Caco-2 (cell line): Measurements from ENCODE around the gene PGGHG. TPM values are rescaled to one million over a fixed set of nuclear protein-coding genes. Genes with fewer than 3 reads are reported as not detected.

Experiments
- BruUV-seq: library from RNA; stranded (reverse); fragments of 400-500 nt; replicated peaks from 2 replicates; lab custom pipeline; 2021; lab: Mats Ljungman, UMichigan
- CTCF ChIA-PET: fragments of 300-600 bp; sonication (Branson Sonifier 250); formaldehyde crosslinking; loops from one replicate; lab custom pipeline; 2022; ENCODE audit warnings: antibody characterized with exemption; lab: Charles Lee
- POLR2A ChIA-PET: fragments of 300-600 bp; sonication (Branson Sonifier 250); formaldehyde crosslinking; loops from one replicate; lab custom pipeline; 2022; ENCODE audit warnings: antibody characterized with exemption; lab: Charles Lee
- DNase-seq, 2 experiments: peaks; one replicate each; pipeline versions ENCODE4 v3.0.0 to v3.0.0-alpha.2; 2020 to 2022
- H3K27me3 ChIP-seq: replicated peaks from 2 replicates; pipeline ENCODE4 v1.6.0; 2011; ENCODE audit warnings: low read length; ENCODE audit not compliant: control insufficient read depth, insufficient read depth
- H3K36me3 ChIP-seq: 2 replicates; pipeline ENCODE4 v1.5.1; 2011; ENCODE audit warnings: low read length; ENCODE audit not compliant: control insufficient read depth, insufficient read depth
- H3K4me1 ChIP-seq: fragments of 250-450 bp; sonication (Bioruptor Pico); 2 replicates; pipeline ENCODE4 v1.5.1; 2020; ENCODE audit warnings: mild to moderate bottlenecking
- H3K4me3 ChIP-seq: 2 replicates; pipeline ENCODE4 v1.5.1; 2011; ENCODE audit warnings: low read depth, mild to moderate bottlenecking, control low read depth, low read length
- H3K9me3 ChIP-seq: fragments of 250-450 bp; sonication (Bioruptor Pico); 2 replicates; pipeline ENCODE4 v1.5.1; 2020; ENCODE audit warnings: mild to moderate bottlenecking, moderate library complexity
- H3K27ac Mint-ChIP-seq: one replicate; pipeline ENCODE4 v1.8.0; 2022; ENCODE audit warnings: mixed read lengths; ENCODE audit not compliant: unreplicated experiment
- H3K27me3 Mint-ChIP-seq: one replicate; pipeline ENCODE4 v1.8.0; 2022; ENCODE audit warnings: mixed read lengths; ENCODE audit not compliant: insufficient read depth, unreplicated experiment
- H3K36me3 Mint-ChIP-seq: one replicate; pipeline ENCODE4 v1.8.0; 2022; ENCODE audit warnings: mild to moderate bottlenecking, mixed read lengths; ENCODE audit not compliant: insufficient read depth, unreplicated experiment
- H3K4me1 Mint-ChIP-seq: one replicate; pipeline ENCODE4 v1.8.0; 2022; ENCODE audit warnings: low read depth, mixed read lengths; ENCODE audit not compliant: unreplicated experiment
- H3K4me3 Mint-ChIP-seq: one replicate; pipeline ENCODE4 v1.8.0; 2022; ENCODE audit warnings: mild to moderate bottlenecking, moderate library complexity, mixed read lengths; ENCODE audit not compliant: unreplicated experiment
- H3K9me3 Mint-ChIP-seq: one replicate; pipeline ENCODE4 v1.8.0; 2022; ENCODE audit warnings: mixed read lengths; ENCODE audit not compliant: unreplicated experiment
- CTCF ChIP-seq, 2 experiments: fragments of 200-600 bp in 1 of 2; IDR thresholded peaks; 1 replicate in 1 of 2; 2 replicates in 1 of 2; pipeline versions ENCODE4 v1.5.1 to v1.8.0; 2011 to 2022; ENCODE audit warnings: antibody characterized with exemption in 1 of 2, control low read depth in 1 of 2, inconsistent platforms in 1 of 2, low read depth in 1 of 2, low read length in 1 of 2, mild to moderate bottlenecking in 1 of 2, moderate library complexity in 1 of 2; ENCODE audit not compliant: insufficient read depth in 1 of 2, severe bottlenecking in 1 of 2, unreplicated experiment in 1 of 2
- intact Hi-C: fragments of 100-400 bp; cut with micrococcal nuclease; formaldehyde crosslinking; loops from one replicate; pipeline ENCODE4 v1.10.0; 2022; ENCODE audit not compliant: unreplicated experiment
- total RNA-seq: library from RNA; stranded (reverse); gene quantifications from 2 replicates; pipeline ENCODE4 v1.2.3, GENCODE V29; 2022

PGGHG gene
- total RNA-seq, 1 experiment from 2014 or later = 59.6 TPM

- BruUV-seq = no TSS peak
- DNase-seq = no peak
- Histone ChIP-seq H3K4me1 (no peaks in the 10 kb centered on the region), H3K36me3 (peaks cover 3% of the 10 kb centered on the region), H3K9me3 (no peaks in the 10 kb centered on the region), H3K27me3 (no peaks in the 10 kb centered on the region), H3K4me3 (no peak overlapping the region)
- H3K36me3 Mint-ChIP-seq = peaks cover 47% of the 10 kb centered on the region
- no peak overlapping the region for H3K4me3 Mint-ChIP-seq
- peaks cover 14% of the 10 kb centered on the region for H3K9me3 Mint-ChIP-seq
- CTCF ChIA-PET = no interaction called here
- H3K27me3 Mint-ChIP-seq = no peaks in the 10 kb centered on the region
- no peak for TF ChIP-seq CTCF (IDR thresholded peaks at IDR 0.05; ENCODE audit: insufficient read depth in 1 of 2, low read depth in 1 of 2, low read length in 1 of 2, severe bottlenecking in 1 of 2, unreplicated experiment in 1 of 2)
- H3K4me1 Mint-ChIP-seq = no peaks in the 10 kb centered on the region
- POLR2A ChIA-PET = no interaction called here
- no peak overlapping the region for H3K27ac Mint-ChIP-seq
- intact Hi-C loops = no loop called here
These were observed 33.1 kb upstream of the PGGHG start for GRCh38 chr11:255816-256215.

GRCh38 chr11:256952-257737 is 31.8 kb upstream of the PGGHG start:
- no peak overlapping the region for H3K4me3 Mint-ChIP-seq

More at GRCh38 chr11:256952-257737, 31.8 kb upstream of the PGGHG start:
- Histone ChIP-seq H3K36me3 (no peaks in the 10 kb centered on the region; the same call in 1 of the 2 replicates), H3K4me1 (no peaks in the 10 kb centered on the region), H3K27me3 (no peaks in the 10 kb centered on the region), H3K4me3 (no peak overlapping the region), H3K9me3 (no peaks in the 10 kb centered on the region)
- intact Hi-C loops = no loop called here
- no TSS peak for BruUV-seq
- DNase-seq = no peak
- H3K27ac Mint-ChIP-seq = no peak overlapping the region
- POLR2A ChIA-PET = no interaction called here
- TF ChIP-seq CTCF (IDR thresholded peaks at IDR 0.05; ENCODE audit: insufficient read depth in 1 of 2, low read depth in 1 of 2, low read length in 1 of 2, severe bottlenecking in 1 of 2, unreplicated experiment in 1 of 2) = no peak
- H3K4me1 Mint-ChIP-seq = no peaks in the 10 kb centered on the region
- peaks cover 25% of the 10 kb centered on the region for H3K9me3 Mint-ChIP-seq
- no peaks in the 10 kb centered on the region for H3K27me3 Mint-ChIP-seq
- CTCF ChIA-PET = no interaction called here
- H3K36me3 Mint-ChIP-seq = peaks cover 37% of the 10 kb centered on the region
